OCI-LY1 (cell line): ENCODE measurements around the gene EML6.

ENCODE experiments used
- H2AFZ ChIP-seq: fragments of 200-600 bp; sonication (generic), shearing (Covaris generic); 2 replicates; pipeline ENCODE4 v1.6.0; 2014; ENCODE audit warnings: antibody characterized with exemption, mild to moderate bottlenecking, low read length
- H3F3A ChIP-seq: fragments of 200-600 bp; sonication (generic), shearing (Covaris generic); 2 replicates; pipeline ENCODE4 v1.6.0; 2014; ENCODE audit warnings: mild to moderate bottlenecking, antibody characterized with exemption, low read length, moderate library complexity; ENCODE audit not compliant: insufficient read depth
- H3K27ac ChIP-seq: fragments of 200-600 bp; sonication (generic); 2 replicates; pipeline ENCODE4 v1.5.1; 2014; ENCODE audit warnings: low read length, mixed run types, mild to moderate bottlenecking, low read depth; ENCODE audit not compliant: poor library complexity, severe bottlenecking
- H3K27me3 ChIP-seq: fragments of 200-600 bp; sonication (generic); 2 replicates; pipeline ENCODE4 v1.6.0; 2014; ENCODE audit warnings: antibody characterized with exemption, mild to moderate bottlenecking, low read length, moderate library complexity; ENCODE audit not compliant: insufficient read depth
- H3K36me3 ChIP-seq: fragments of 200-600 bp; sonication (generic); 2 replicates; pipeline ENCODE4 v1.6.1; 2014; ENCODE audit warnings: mild to moderate bottlenecking, antibody characterized with exemption, low read length, moderate library complexity, mixed read lengths; ENCODE audit not compliant: insufficient read depth
- H3K4me1 ChIP-seq: fragments of 200-600 bp; sonication (generic); 2 replicates; pipeline ENCODE4 v1.5.1; 2014; ENCODE audit warnings: mild to moderate bottlenecking, low read length, moderate library complexity; ENCODE audit not compliant: insufficient read depth, severe bottlenecking
- H3K4me2 ChIP-seq: fragments of 200-600 bp; sonication (generic), shearing (Covaris generic); 2 replicates; pipeline ENCODE4 v1.6.1; 2014; ENCODE audit warnings: low read length
- H3K4me3 ChIP-seq: fragments of 200-600 bp; sonication (generic); 2 replicates; pipeline ENCODE4 v1.5.1; 2014; ENCODE audit warnings: low read length, low read depth, mild to moderate bottlenecking, mixed read lengths; ENCODE audit not compliant: poor library complexity, severe bottlenecking
- H3K79me2 ChIP-seq: fragments of 200-600 bp; shearing (Covaris generic); 2 replicates; pipeline ENCODE4 v1.6.1; 2016; ENCODE audit warnings: mixed run types, low read length, mixed read lengths; ENCODE audit not compliant: insufficient read depth
- H3K9ac ChIP-seq: fragments of 200-600 bp; sonication (generic), shearing (Covaris generic); 2 replicates; pipeline ENCODE4 v1.6.1; 2014; ENCODE audit warnings: mild to moderate bottlenecking, low read length, mixed read lengths
- H3K9me2 ChIP-seq: fragments of 200-600 bp; sonication (generic), shearing (Covaris generic); 2 replicates; pipeline ENCODE4 v1.6.1; 2014; ENCODE audit warnings: low read depth, mild to moderate bottlenecking, low read length, mixed read lengths
- H3K9me3 ChIP-seq: fragments of 200-600 bp; shearing (Covaris generic); 2 replicates; pipeline ENCODE4 v1.6.1; 2014; ENCODE audit warnings: low read length, mixed read lengths
- H4K20me1 ChIP-seq: fragments of 200-600 bp; sonication (generic), shearing (Covaris generic); 2 replicates; pipeline ENCODE4 v1.6.0; 2016; ENCODE audit warnings: mild to moderate bottlenecking, low read length; ENCODE audit not compliant: insufficient read depth
- EZH2 ChIP-seq: fragments of 200-600 bp; sonication (generic), shearing (Covaris generic); IDR thresholded peaks from 2 replicates; pipeline ENCODE4 v1.8.0; 2017; ENCODE audit warnings: borderline replicate concordance, mixed run types, mild to moderate bottlenecking, antibody characterized with exemption, low read length, moderate library complexity, mixed read lengths
- TF ChIP-seq, protein P1 (sequence below): fragments of 200-600 bp; sonication (generic), shearing (Covaris generic); IDR thresholded peaks from 2 replicates; pipeline ENCODE4 v1.5.1; 2017; ENCODE audit warnings: mild to moderate bottlenecking, antibody characterized with exemption, low read length, moderate library complexity, mixed read lengths

EML6 gene

GRCh38 chr2:54928719-54929118, 205.3 kb downstream of the EML6 start:
- TF ChIP-seq, protein P1, sequence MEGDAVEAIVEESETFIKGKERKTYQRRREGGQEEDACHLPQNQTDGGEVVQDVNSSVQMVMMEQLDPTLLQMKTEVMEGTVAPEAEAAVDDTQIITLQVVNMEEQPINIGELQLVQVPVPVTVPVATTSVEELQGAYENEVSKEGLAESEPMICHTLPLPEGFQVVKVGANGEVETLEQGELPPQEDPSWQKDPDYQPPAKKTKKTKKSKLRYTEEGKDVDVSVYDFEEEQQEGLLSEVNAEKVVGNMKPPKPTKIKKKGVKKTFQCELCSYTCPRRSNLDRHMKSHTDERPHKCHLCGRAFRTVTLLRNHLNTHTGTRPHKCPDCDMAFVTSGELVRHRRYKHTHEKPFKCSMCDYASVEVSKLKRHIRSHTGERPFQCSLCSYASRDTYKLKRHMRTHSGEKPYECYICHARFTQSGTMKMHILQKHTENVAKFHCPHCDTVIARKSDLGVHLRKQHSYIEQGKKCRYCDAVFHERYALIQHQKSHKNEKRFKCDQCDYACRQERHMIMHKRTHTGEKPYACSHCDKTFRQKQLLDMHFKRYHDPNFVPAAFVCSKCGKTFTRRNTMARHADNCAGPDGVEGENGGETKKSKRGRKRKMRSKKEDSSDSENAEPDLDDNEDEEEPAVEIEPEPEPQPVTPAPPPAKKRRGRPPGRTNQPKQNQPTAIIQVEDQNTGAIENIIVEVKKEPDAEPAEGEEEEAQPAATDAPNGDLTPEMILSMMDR, result no peak
- TF ChIP-seq EZH2, result no peak
- Histone ChIP-seq H3K27ac (no peak overlapping the region), H3K9ac (no peak overlapping the region), H3K36me3 (peaks cover 87% of the 10 kb centered on the region), H2AFZ (no peak overlapping the region), H3F3A (no peaks in the 10 kb centered on the region), H3K4me1 (no peaks in the 10 kb centered on the region), H3K79me2 (no peaks in the 10 kb centered on the region), H3K27me3 (no peaks in the 10 kb centered on the region), H3K4me3 (no peak overlapping the region), H4K20me1 (no peaks in the 10 kb centered on the region), H3K9me2 (no peaks in the 10 kb centered on the region), H3K4me2 (no peak overlapping the region), H3K9me3 (no peaks in the 10 kb centered on the region)

DNA sequence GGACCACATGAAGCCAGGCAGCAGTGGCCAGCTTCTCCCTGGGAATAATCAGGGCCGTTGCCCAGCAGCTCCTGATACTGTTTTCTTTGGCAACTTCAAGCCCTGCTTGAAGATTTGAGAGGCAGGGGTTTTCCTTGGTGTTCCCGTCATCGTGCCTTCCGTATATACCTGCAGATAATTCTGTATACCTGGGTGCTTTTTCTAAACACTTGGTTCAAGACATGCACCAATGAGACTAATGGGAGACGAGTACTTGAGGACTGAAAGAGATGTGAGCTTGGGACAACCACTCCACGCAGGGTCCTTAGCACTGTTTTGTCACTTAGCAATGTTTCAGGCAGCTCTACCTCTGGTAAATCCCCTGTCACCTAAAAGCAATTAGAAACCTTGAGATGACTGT, 208.0 kb downstream of the EML6 start:
- no peaks in the 10 kb centered on the region for H3K9me3 ChIP-seq
- no peak overlapping the region for H3K4me2 ChIP-seq
- H3K9me2 ChIP-seq, result no peaks in the 10 kb centered on the region
- no peaks in the 10 kb centered on the region for H3K79me2 ChIP-seq
- H4K20me1 ChIP-seq, result no peaks in the 10 kb centered on the region
- H2AFZ ChIP-seq, result no peak overlapping the region
- H3K4me1 ChIP-seq, result no peaks in the 10 kb centered on the region
- TF ChIP-seq, protein P1, result no peak
- TF ChIP-seq EZH2, result no peak
- H3K36me3 ChIP-seq, result peaks cover 95% of the 10 kb centered on the region
- H3K4me3 ChIP-seq, result no peak overlapping the region
- no peak overlapping the region for H3K9ac ChIP-seq
- H3K27ac ChIP-seq, result no peak overlapping the region
- H3K27me3 ChIP-seq, result no peaks in the 10 kb centered on the region
- H3F3A ChIP-seq, result no peaks in the 10 kb centered on the region

DNA sequence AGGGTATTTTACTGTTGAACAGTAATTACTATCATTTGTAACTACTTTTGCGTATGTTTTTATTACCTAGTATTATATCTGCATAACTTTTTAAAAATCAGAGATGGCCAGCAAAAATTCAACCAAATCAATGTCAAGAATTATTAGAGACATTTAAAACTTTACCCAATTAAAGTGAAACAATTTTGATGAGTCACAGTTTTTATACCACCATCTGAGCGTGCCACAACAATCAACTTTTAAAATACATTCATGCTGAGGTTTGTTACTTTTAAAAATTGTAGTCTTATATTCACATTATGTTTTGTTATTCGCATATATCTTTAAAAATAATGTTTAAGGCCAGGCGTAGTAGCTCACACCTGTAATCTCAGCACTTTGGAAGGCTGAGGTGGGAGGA, 211.9 kb downstream of the EML6 start:
- Histone ChIP-seq H3K4me1 (no peaks in the 10 kb centered on the region), H3K79me2 (no peaks in the 10 kb centered on the region), H3K9me2 (no peaks in the 10 kb centered on the region), H3K4me3 (no peak overlapping the region), H3K27me3 (no peaks in the 10 kb centered on the region), H3K4me2 (no peak overlapping the region), H2AFZ (no peak overlapping the region), H3K9ac (no peak overlapping the region), H3K9me3 (no peaks in the 10 kb centered on the region), H3F3A (no peaks in the 10 kb centered on the region), H3K27ac (no peak overlapping the region), H4K20me1 (no peaks in the 10 kb centered on the region), H3K36me3 (peaks cover 95% of the 10 kb centered on the region)
- TF ChIP-seq, protein P1, result no peak
- TF ChIP-seq EZH2, result no peak
